Measurements from ENCODE around the gene EXTL1. TPM values are rescaled to one million over a fixed set of nuclear protein-coding genes. Genes with fewer than 3 reads are reported as not detected.

Gene EXTL1
- total RNA-seq, 1 donor from 2014 or later = 0.85 TPM

- no peak overlapping the region for H3K27ac ChIP-seq
- intact Hi-C loops (cut with DNase I) = no loop called here
- DNase-seq (ENCODE audit: low spot score in 2 of 2) = no peak
- TF ChIP-seq CTCF (IDR thresholded peaks at IDR 0.05) = no peak
- no peaks in the 10 kb centered on the region for H3K9me3 ChIP-seq
- no peaks in the 10 kb centered on the region for H3K27me3 ChIP-seq
- H3K36me3 ChIP-seq = no peaks in the 10 kb centered on the region
- H3K4me3 ChIP-seq = no peak overlapping the region
- no peaks in the 10 kb centered on the region for H3K4me1 ChIP-seq
Observed at GRCh38 chr1:26077524-26077923, 55.9 kb downstream of the EXTL1 start.

DNA sequence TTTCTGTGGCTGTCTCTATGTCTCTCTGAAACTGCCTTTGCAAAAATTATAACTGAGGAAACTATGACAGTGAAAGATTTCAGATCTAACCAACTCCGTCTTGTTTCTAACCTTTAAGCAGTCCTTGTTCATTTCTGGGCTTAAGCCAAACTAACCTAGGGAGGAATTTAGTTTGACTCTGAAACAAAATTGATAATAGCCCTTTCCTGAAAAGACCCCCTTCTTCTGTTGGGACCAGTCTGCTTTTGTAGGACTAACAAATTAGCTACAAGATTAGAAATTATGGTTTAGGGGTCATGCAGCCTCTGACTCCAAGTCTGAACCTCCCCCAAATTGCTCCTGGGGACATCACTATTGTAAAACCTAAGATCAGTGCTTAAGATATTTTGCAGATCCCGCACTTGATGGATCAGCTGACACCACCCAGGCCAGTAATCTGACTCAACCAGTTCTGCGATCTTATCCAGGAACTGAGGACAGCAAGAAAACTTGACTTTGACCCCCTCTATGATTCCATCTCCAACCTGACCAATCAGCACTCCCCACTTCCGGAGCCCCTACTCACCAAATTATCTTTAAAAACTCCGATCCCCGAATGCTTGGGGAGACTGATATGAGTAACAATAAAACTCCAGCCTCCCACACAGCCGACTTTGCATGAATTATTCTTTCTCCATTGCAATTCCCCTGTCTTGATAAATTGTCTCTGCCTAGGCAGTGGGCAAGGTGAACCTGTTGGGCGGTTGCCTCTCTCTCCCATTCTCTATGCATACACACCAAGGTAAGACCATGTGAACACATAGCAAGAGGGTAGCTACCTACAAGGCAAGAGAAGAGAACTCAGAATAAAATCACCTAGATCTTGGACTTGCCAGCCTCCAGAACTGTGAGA is 57.0 kb downstream of the EXTL1 start:
- Histone ChIP-seq H3K27ac (no peak overlapping the region), H3K4me1 (no peaks in the 10 kb centered on the region), H3K4me3 (no peak overlapping the region), H3K27me3 (no peaks in the 10 kb centered on the region), H3K9me3 (no peaks in the 10 kb centered on the region), H3K36me3 (no peaks in the 10 kb centered on the region)
- DNase-seq (ENCODE audit: low spot score in 2 of 2) = no peak
- intact Hi-C loops (cut with DNase I) = no loop called here
- TF ChIP-seq CTCF (IDR thresholded peaks at IDR 0.05) = no peak

GRCh38 chr1:26079178-26079563 is 57.6 kb downstream of the EXTL1 start:
- DNase-seq (ENCODE audit: low spot score in 2 of 2) = no peak
- H3K27me3 ChIP-seq = no peaks in the 10 kb centered on the region
- intact Hi-C loops (cut with DNase I) = no loop called here

GRCh38 chr1:26079960-26080814 is 58.6 kb downstream of the EXTL1 start:
- no peak overlapping the region for H3K27ac ChIP-seq
- H3K36me3 ChIP-seq = no peaks in the 10 kb centered on the region
- intact Hi-C loops (cut with DNase I) = no loop called here
- TF ChIP-seq CTCF (IDR thresholded peaks at IDR 0.05) = no peak
- no peak for DNase-seq (ENCODE audit: low spot score in 2 of 2)
- H3K9me3 ChIP-seq = no peaks in the 10 kb centered on the region
- H3K4me3 ChIP-seq = no peak overlapping the region
- no peaks in the 10 kb centered on the region for H3K4me1 ChIP-seq
- H3K27me3 ChIP-seq = no peaks in the 10 kb centered on the region

More at GRCh38 chr1:26079178-26079563, 57.6 kb downstream of the EXTL1 start:
- TF ChIP-seq CTCF (IDR thresholded peaks at IDR 0.05) = no peak
- H3K27ac ChIP-seq = no peak overlapping the region
- no peaks in the 10 kb centered on the region for H3K9me3 ChIP-seq
- H3K4me1 ChIP-seq = no peaks in the 10 kb centered on the region
- H3K36me3 ChIP-seq = no peaks in the 10 kb centered on the region
- no peak overlapping the region for H3K4me3 ChIP-seq

DNA sequence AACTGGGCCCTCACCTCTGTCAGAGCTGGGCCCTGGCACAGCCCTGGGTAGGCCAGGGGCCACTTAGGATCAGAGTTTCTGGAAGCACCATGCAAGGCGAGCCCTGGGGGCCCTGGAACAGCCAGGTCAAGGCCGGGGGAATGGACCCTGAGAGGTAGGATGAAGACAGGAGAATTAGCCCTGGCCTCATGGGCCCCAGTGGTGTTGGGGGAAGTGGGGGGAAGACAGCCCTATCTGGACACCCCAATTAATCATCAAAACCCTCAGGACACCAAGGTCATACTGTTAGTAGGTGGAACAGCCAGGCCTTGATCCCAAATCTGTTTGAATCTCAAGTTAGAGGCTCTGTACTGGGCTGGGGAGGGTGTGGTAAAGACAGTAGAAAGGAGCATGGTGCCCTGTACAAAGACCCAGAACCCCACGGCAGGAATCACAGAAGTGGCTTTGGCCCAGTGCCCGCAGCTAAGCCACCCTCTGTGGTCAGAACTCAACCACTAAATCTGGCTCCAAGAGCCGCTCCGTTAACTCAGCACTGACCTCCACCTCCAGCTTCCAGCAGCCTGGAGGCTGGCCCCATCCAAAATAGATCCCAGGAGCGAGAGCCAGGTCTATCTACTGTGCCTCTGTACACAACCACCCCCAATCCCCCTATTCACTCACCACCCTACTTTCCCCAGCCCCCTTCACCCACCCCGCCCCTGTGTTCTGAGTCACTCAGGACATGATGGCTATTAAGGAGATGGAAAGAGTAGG is 59.9 kb downstream of the EXTL1 start:
- H3K9me3 ChIP-seq = no peaks in the 10 kb centered on the region
- H3K36me3 ChIP-seq = no peaks in the 10 kb centered on the region
- no peak overlapping the region for H3K4me3 ChIP-seq
- H3K27me3 ChIP-seq = no peaks in the 10 kb centered on the region
- intact Hi-C loops (cut with DNase I) = no loop called here
- no peak for DNase-seq (ENCODE audit: low spot score in 2 of 2)
- no peaks in the 10 kb centered on the region for H3K4me1 ChIP-seq
- no peak for TF ChIP-seq CTCF (IDR thresholded peaks at IDR 0.05)
- no peak overlapping the region for H3K27ac ChIP-seq

Measured in ascending aorta (tissue), 2 donors.